GM21528 (cell line): ENCODE data around the gene MAPKAP1.

Experiments
- ATAC-seq: cut with Tn5 transposase; IDR thresholded peaks from one replicate; pipeline ENCODE4 v1.9.1; 2021; ENCODE audit warnings: mild to moderate bottlenecking, moderate library complexity; ENCODE audit not compliant: unreplicated experiment, low FRiP score

MAPKAP1 gene

GRCh38 chr9:125680445-125680844 lies 26.6 kb downstream of the MAPKAP1 start:
- no peak for ATAC-seq

GRCh38 chr9:125679597-125680189 lies 27.3 kb downstream of the MAPKAP1 start:
- no peak for ATAC-seq

DNA sequence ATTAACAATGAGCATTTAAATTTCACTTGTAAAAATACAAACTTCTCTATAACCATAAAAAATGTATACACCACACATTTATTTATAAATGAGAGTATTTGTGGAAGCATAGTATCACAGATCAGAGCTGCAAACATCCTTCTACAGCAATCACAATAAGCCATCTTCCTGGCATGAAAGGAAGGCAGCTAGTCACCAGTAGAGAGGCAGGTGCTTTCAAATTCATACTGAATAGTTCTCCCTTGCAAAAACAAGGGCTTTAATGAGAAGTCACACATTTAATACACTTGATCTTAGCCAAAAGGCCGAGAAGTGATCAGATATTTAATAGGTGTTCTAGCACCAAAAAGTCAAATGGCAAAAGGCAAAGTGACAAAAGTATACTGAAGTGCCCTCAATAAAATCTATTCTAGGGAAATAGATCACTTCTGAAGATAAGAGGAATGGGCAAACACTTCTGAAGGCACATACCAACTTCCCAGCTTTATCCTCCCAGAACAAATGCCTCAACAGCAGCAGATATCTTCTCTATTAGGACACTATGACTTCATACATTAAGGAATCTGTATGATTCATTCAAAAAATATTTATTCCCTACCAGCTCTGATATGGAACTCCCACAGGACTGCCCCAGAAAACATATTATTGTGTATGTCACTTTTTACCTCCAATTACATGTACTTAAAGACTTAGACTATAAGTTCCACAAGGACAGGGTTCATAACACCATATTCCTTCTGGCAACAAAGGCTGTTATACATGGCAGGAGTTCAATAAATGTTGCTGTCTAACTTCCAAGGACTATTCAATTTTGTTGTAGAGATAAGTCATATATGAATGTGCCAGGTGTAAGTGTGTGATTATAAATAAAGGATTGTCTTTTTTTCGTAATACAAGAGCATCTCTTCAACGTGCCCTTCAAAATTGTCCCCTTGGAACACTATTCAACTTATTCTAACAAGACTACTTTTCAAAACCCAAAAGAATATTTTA lies 31.7 kb downstream of the MAPKAP1 start:
- no peak for ATAC-seq

GRCh38 chr9:125672876-125673275 lies 34.1 kb downstream of the MAPKAP1 start:
- no peak for ATAC-seq

DNA sequence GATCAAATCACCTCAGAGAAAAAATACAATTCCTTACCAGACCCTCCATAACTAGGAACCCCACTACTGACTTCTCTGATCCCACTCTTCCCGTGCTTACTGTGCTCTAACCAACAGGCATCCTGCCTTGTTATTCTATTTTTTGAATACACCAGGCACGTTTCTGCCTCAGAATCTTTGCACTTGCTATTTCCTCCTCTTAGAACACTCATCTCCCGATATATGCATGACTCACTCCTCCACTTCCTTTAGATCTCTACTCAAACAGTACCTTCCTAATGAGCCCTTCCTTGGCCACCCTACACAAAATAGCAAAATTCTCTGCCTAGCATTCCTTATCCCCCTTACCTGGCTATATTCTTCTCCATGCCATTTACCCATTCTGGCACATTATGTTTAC lies 43.9 kb downstream of the MAPKAP1 start:
- ATAC-seq: no peak

DNA sequence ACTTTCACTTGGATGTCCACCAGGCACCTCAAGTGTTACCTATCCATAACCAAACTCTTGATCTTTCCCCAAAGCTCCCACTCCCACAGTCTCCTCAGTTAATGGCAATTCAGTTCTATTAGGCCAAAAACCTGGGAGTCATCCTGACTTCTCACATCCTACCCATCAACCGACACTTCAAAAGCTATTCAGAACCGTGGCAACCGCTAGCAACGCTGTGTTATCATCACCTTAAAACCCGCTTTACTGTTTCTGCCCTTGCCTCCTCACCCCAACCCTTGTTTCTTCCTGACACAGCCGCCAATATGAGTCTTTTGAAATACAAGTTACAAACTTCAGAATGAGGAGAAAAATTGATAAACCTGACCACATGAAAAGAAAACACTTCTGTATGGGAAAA lies 46.5 kb downstream of the MAPKAP1 start:
- ATAC-seq: no peak

DNA sequence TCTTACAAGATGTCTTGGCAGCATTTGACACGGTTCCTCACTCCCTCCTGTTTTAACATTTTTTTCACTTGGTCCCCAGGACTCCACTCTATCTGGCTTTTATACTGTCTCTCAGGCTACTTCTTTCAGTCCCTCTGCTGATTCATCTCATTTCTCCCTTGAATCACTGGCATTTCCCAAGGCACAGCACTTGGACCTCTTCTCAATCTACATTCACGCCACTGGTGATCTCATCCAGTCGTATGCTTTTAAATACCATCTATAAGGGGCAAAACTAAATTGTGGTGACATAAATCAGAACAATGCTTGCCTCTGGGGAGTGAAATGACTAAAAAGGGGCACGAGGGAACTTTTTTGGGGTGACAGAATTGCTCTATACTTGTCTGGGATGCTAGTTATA lies 47.1 kb downstream of the MAPKAP1 start:
- ATAC-seq: no peak

DNA sequence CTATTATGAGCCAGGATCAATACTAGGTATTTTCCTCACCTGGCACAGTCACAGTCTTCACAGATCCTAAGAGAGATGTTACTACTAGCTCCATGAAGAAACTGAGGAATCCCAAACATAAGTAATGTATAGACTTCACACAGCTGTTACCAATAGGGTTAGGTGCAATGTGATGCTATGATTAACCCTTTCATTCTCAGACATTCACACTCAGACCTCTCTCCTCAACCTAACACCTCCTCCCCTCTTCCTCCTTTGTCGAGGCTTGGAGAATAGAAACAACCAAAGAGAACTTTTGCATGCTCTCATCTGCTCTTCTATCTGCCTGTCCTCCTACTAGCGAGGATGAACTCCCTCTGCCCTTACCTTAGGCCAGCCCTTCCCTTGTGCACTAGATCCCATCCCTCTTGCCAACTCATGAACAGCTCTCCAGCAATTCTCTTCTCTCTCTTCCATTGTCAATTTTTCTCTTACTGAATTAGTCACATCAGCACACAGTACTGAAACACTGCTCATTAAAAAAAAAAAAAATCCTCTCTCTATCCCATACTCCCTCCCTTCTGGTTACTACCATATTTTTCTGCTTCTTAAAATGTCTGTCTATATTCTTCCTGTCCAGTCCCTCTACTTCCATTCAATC lies 47.7 kb downstream of the MAPKAP1 start:
- no peak for ATAC-seq

DNA sequence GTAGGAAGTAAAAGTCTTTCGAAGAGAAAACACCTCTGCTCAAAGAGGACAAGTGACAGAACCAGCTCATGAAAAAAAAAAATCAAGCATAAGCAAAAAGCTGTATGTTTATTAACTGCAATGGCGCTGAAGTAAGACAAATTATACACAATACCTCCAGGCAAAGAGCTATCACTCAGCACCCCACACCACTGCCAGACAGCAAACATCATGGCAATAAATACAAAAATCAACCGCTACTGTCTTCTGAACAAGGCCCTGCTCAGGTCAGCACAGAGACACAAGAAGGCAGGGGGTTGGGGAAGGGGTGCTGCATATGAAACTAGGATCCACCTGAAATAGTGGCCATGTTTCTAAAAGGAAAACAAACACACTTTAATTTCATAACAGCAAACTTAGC lies 50.4 kb downstream of the MAPKAP1 start:
- ATAC-seq: no peak

- ATAC-seq: no peak
These were observed 51.2 kb downstream of the MAPKAP1 start for GRCh38 chr9:125655691-125656410.

DNA sequence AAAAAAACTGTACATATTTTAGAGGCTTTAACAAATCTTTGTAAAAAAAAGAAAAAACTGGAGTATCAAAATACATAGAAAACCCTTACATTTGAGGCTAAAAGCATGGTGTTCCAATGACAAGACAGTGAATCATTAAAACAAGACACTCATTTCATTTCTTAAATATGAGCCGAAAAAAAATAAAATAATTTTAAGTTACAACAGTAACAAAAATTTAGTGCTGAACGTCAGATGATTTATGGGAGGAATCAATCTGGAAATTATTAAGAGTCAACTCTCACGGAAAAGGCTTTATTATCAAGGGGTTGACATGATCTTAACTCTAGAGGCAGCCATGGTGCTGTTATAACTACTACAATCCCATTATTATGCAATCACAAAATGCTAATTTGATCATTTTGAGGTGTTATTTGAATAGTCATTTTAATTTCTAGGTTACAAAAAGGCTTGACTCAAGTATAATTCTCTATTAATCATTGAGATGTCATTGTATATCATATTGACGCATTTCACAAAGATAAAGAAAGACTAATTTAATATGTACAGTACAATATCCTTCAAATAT lies 51.9 kb downstream of the MAPKAP1 start:
- ATAC-seq: no peak

DNA sequence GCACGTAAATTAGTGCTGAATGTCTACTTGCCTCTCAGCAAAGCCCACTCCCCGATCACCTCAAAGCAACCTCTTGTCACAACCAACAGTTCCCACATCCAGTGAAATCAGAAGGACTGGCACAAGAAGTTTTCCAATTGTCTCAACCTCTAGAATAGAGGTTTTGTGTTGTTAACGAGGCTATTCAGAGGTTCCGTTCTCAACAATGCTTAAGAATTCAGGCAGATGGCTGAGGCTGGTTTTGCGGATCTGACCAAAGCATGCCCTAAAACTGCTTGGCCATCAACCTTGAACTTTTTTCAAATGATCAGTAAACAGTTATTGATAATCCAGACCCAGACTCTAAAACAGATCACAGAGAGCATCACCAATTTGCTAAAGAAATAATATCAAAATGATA lies 52.9 kb downstream of the MAPKAP1 start:
- ATAC-seq: no peak

DNA sequence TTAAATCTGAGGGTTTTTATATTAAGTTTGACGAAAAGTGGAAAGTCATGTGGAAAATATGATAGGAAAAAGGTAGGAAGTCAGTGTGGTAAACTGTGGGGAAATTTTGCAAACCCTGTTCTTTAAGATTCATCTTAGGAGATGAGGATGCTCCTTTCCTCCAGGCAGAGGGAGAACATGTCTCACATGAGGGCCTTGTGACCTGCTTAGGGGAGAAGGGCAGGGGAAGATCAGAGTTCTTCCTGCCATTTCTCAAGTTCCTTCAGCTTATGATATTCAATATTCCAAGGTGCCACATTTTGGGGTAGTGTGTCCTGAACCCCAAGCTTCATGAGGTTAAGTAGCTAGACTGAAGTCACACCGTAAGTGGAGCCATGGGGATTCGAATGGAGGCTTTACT lies 53.7 kb downstream of the MAPKAP1 start:
- no peak for ATAC-seq

DNA sequence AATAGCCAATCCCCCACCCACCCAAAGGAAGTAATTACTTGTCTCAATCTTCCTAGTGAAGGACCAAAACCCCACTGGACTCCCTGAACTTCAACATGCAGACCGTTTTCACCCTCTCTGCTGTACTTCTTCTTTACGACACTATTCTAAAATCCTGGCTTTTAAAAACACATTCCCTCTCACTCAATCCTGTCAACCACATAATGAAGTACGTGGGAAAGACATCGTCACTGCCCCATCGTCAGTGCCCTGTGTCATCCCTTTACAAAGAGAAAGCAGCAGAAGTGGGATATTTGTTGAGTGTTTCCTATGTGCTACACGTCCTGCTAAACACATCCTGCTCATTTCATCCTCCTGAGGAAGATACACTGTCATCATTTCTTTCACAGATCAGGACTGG lies 54.2 kb downstream of the MAPKAP1 start:
- no peak for ATAC-seq

- no peak for ATAC-seq
These were observed 54.8 kb downstream of the MAPKAP1 start for GRCh38 chr9:125652233-125652594.

GRCh38 chr9:125651576-125652232 lies 55.3 kb downstream of the MAPKAP1 start:
- ATAC-seq: no peak

- ATAC-seq: peak; percentile 63
These were observed 56.7 kb downstream of the MAPKAP1 start for GRCh38 chr9:125650271-125650737.

DNA sequence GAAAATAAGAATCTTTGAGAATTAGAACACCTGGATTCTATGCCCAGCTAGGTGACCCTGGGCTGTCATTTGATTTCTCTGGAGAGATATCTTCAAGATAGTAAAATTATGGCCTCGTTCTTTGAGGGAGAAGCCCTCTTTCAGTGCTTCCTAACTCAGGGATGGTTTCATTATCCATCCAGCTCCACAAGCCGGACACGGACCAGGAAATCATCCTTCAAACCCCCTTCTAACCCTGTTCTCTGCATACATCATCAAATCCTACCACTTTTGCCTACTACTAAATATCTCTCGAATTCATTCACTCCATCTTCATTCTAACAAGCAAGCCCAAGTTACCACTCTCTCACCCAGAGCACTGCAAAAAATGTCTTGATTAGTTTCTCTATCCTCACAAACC lies 57.2 kb downstream of the MAPKAP1 start:
- no peak for ATAC-seq

DNA sequence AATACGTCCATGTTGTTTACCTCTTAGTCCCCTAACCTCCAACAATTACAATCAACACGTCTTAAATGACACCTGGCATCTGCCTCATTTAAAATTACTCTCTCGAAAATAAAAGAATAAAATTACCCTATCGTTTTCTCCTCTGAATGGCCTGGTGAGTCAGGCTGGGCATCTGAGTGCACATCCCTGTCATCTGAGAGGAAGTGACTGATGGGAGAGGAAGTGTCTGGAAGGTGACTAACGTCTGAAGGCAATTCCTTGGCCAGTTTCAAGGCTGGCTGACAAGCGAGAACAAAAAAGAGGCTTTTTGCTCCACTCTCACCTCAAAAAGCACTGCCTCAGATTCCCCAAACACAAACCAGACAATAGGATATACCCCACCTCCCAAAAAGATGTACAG lies 57.7 kb downstream of the MAPKAP1 start:
- ATAC-seq: no peak

DNA sequence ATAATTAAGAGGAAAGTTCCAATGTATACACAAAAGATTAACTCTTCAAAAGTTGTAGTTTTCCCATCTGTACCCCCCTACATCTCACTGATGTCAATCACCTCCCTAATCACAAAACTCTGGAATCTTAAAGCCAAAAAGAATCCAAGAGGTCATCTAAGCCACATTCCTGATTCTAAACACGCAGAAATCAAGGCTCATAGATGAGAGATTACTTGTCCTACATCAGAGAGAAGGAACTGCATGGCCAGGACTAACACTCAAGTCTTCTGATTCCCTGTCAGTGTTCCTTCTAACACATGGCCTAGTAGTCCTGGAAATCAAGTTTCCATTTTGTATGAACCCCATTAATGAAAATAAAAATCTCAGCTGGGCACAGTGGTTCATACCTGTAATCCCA lies 58.7 kb downstream of the MAPKAP1 start:
- no peak for ATAC-seq
